Cortex of kidney (tissue), 1 donor: ENCODE data around the gene LILRA6.
"Not testable (repeated sequence)": the region's sequence is repeated elsewhere in the genome, so short reads cannot be mapped to it uniquely, and the experiment has no call there.

Experiments
- DNase-seq: peaks from one replicate; lab custom pipeline; 2025; lab: John Stamatoyannopoulos, UW

The LILRA6 gene

DNA sequence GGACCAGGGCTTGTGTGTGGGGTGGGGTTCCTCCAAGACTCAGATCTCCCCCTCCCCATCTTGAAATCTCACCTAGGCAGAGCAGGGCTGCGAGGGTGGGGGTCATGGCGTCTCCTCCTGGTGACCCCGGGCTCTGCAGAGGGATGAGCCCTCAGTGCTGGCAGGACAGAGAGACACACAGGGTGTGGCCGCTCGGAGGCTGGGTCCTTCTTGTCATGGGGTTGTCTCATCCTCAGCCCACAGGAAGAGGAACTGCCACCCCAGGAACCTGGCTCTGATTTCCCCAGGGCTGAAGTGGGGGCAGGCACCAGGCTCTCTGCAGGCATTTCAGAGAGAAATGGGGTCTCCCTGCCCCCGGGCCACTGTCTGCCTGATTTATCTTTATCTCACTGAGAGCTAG, at the start of gene LILRA6:
LILRA6 (minus strand) TSS at position 145 of the 400 bp plus-strand sequence.
- not testable (repeated sequence) for DNase-seq

DNA sequence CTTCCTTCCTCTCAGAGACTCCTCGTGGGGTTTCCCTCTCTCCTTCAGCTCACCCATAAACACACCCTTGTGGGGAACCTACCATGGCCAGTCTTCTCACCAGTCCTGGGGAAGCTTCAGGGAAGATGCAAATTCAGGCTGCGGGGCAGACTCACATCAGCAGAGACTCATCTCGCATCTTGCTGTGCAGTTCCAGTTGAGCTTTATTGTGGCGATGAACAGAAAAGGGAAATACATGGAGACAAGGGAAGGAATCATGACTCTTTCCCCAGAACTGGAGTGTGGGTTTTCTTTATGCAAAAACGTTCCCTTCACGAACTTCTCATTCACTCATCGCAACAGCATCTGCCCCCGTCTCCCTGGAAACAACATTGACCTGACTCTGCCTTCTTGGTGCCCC, 46.6 kb upstream of the LILRA6 start:
- not testable (repeated sequence) for DNase-seq

DNA sequence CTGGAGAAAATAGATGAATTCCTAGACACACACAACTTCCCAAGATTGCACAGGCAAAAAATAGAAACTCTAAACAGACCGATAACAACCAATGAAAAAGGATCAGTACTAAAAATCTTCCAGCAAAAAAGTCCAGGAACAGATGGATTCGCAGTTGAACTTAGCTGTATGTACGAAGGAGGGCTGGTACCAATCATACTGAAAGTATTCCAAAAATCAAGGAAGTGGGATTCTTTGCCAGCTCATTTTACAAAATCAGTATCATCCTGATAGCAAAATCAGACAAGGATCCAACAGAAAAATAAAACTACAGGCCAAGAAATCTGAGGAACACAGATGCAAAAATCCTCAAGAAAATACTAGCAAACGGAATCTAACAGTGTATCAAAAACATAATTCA, 44.9 kb upstream of the LILRA6 start:
- DNase-seq: no peak

DNA sequence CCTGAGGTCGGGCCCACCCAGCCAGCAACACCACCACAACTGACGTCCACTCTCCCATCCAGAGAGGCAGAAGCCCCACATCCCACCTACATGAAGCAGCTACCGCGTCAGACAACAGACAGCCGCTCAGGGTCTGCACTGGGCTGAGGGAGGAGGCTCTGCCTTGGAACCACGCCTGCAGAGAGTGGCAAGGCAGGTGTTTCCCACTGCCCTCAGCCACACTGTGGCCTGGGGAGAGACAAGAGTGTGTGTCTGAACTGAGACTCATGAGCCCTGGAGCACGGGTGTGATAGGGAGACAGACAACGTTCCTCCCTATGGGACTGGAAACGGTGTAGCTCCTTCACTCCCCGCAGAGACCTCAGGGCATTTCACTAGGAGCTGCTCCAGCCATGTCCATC, 43.7 kb upstream of the LILRA6 start:
- DNase-seq: not testable (repeated sequence)

DNA sequence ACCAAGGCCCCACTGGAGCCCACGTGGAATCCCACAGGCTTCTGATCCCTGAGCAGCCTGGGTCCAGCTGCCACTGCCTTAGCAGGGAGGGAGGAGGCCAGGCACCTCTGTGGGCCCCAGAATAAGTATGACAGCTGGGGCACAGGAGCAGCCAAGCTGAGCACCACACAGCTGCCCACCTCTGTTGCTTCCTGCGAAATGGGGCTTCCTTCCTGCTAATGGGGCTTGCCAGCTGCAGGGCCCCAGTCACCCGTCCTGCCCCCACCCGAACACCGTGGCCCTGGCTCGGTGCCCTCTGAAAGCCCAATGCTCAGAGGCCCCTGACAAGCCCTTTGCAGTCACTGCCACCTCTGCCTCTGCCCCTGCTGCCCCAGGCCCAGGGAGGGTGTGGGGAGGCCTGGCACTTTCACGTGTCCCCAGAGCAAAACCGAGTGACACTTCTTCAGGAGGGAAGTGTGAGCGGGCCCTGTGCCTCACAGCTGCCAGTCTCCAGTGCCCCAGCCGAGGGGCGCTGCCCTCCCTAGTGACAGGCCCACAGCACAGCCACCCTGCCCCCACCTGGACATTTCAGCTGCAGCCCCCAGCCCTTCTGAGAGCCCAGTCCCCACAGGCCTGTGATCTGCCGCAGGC, 43.0 kb upstream of the LILRA6 start:
- not testable (repeated sequence) for DNase-seq

DNA sequence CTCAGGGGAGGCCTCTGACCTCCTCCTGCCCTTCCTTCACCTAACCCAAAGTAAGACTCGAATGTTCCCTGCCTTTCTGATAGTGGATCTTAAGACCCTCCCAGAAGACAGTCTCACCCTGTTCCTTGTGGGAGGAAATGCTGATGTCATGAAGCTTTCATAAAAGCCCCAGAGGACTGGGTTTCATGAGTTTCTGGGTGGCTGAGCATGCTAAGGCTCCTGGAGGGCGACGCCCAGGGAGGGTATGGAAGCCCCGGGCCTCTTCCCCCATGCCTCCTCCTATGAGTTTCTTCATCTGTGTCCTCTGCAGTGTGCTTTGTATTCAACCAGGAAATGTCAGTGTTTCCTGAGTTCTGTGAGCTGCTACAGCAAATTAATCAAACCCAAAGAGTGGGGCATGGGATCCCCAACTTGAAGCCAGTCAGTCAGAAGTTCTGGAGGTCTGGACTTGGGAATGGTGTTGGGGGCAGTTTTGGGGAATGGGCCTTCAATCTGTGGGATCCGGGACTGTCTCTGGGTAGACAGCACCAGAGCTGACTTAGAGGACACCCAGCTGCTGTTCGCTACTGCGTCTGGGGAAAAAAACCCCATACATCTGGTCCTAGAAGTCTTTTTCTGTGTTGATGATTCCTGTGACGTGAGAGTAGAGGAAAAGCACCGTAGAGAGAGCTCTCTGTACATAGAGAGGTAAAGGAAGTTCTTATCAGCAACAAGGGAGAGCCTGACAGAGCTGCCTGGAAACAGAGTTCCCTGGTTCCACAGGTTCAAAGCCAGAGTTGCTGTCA, 40.3 kb upstream of the LILRA6 start:
- DNase-seq: no peak

DNA sequence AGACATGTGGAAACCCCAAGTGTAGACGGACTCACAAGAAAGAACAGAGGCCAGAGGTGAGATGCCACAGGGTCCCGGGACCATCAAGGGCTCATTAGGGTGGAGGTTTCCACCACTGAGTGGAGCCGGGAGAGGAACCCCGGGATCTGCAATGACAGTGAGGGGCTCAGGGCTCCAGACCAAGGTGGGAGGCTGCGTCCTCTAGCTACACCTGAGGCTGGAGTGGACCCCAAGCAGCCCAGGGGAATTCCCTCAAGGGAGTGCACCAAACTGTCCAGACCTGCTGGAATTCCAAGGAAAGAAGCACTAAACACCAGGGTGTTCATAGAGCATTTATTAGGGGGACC, 39.1 kb upstream of the LILRA6 start:
- DNase-seq: not testable (repeated sequence)

DNA sequence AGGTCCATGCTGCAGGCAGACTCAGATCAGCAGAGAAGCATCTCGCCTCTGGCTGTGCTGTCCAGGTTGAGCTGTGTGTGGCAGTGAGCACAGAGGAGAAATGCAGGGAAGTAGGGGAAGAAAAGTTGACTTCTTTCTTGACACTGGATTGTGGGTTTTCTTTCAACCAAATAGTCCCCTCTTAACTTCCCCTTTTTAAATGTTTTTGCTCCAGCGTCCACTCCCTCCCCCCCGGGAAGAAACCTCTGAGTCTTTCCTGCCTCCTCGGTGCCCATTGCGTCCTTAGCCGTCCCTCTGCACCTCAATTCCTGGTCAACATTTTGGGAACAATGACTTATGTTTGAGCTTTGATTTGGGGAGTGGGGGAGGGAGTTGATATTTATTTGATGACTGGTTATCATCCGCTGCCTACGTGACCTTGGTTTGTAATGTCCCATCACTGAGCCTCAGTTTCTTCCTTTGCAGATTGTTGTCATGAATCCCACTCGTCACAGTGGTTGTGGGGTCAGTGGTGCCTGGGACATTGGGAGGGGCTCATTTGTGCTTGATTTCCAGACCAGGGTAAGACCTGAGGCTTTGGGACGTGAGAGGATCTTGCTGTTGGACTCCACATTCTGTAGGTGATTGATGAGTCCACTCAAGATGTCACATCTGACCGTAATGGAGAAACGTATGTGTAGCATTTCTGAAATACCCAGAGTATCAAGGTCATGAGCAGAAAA, 38.6 kb upstream of the LILRA6 start, which contains the start of gene LILRB2:
LILRB2 (minus strand) TSS at position 104 of the 722 bp plus-strand sequence. CDS start 614 bp downstream, outside the sequence.
- no peak for DNase-seq

DNA sequence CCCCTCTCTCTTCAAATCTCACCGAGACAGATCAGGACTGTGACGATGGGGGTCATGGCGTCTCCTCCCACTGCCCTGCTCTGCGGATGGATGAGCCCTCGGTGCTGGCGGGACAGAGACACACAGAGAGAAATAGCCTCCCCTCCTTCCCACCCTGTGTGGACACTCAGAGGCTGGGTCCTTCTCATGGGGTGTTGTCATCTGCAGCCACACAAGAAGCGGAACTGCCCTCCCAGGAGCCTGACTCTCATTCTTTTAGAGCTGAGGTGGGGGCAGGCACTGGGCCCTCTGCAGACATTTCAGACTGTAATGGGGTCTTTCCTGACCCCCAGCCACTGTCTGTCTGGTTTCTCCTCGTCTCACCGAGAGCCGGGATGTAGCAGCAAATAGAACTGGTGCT, 37.9 kb upstream of the LILRA6 start:
- not testable (repeated sequence) for DNase-seq

DNA sequence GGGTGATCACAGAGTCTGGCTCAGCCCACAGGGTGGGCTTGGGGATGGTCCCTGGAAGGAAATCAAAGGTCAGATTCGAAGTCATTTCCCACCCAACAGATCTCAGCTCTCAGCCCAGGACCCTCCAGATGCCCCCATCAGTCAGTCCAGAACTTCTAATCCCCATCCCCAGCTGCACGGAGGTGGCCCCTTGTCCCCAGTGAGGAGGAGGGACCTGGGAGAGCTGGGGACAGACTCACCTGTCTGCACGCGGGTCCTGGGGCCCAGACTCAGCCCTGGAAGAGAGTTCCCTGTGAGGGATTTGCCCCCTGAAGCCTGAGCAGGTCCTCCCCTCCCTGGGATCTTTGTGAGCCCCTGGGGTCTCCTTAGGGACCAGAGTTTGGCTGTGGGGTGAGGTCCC, 37.4 kb upstream of the LILRA6 start:
- not testable (repeated sequence) for DNase-seq

DNA sequence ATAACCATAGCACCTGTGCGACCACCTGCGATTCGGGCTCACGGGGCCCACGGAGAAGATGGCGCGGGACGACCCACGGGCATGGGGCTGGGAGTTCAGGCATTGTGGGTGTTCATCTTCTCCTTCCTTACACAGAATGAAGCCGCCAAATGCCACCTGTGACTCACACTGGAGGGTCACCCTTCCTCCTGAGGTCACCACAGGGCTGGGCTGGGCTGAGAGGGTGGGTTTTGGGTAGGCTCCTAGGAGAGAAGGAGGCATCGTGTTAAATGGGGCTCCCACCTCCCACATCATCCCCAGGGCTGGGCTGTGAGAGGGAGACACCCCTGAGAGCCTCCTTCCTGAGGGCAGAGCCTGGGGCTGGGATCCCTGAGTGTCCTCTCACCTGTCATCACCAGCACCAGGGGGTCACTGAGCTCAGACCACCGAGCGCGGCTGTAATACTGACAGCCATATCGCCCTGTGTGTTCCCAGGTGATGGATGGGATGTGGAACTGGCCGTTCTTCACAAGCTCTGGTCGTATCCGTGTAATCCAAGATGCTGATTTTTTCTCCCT, 36.9 kb upstream of the LILRA6 start:
- no peak for DNase-seq

DNA sequence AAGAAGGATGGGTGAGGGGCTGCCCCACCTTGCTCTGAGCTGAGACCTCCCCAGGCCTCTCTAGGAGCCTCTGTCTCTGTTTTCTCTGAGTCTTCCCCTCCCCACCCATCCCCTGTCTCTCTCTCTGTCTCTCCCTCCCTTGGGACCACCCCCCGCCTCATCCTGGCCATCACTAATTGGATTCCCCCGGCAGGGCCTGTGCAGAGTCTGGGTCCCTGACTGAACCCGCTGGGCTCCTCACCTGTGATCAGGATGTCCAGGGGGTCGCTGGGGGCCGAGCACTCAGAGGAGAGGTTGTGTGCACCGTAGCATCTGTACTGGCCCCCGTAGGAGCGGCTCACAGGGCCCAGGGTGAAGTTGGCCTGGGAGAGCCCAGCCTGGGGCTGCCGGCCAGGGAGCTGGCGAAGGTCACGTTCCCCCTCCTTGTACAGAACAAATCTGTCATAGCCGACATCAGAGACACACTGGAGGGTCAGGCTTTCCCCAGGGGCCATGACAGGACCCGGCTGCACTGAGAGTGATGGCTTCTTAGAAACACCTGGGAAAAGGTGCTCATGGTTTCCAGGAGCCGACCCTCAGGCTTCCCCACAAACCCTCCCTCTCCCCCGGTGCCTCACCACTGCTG, 36.1 kb upstream of the LILRA6 start:
- DNase-seq: not testable (repeated sequence)

DNA sequence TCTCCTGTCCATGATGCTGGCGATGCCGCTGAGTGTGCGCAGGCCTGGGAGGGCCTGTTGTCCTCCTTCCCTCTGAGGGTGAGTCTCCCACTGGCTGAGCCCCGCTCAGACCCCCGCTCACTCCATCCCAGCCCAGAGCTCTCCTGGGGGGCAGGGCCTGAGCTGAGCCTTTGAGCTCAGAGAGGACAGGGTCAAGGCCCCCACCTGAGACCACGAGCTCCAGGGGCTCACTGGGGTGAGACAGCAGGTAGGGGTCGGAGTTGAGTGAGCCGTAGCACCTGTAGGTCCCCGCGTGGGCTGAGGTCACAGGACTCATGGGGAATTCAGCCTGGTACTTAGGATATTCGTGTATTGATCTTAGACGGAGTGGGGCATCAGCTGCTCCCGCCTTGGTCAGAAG, 35.5 kb upstream of the LILRA6 start:
- DNase-seq: not testable (repeated sequence)

DNA sequence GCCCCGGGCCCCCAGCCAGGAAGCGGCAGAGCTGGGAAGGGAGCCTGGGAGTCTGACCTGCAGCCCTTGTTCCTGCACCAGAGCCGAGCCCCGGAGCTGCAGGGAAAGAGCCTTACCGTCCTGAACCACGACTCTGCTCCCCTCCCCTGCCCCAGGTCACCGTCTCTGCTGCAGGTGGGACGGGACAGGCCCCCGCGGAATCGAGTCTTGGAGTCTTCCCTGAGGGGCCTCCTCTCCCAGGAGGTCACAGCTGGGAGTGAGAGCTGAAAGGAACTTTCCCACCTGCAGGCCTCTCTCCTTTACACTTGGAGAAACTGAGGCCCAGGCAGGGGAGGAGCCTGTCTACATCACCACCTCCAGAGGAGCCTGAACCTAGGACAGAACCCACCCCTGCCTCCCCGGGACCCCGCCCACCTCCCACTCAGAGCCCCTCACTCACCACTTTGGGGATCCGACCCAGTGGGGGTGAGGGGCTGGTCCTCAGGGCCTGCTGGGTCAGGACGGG, 34.6 kb upstream of the LILRA6 start:
- DNase-seq: not testable (repeated sequence)

DNA sequence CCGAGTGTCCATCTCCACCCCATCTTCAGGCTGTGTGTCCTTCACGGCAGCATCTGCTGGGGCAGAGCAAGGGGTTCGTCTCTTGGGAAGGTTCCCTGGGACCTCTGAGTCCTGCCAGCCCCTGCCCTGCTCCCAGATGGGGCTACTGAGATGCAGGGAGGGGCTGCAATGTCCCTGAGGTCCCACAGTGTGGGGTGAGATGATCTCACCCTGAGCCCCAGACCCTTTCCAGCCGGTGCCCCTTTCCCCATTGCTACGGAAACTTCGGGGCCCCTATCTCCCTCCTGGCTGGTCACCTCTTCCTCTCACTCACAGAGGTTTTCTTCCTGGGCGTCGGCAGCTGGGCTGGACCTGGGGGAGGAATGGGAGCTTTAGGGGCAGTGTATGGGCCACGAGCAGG, 33.4 kb upstream of the LILRA6 start:
- no peak for DNase-seq

DNA sequence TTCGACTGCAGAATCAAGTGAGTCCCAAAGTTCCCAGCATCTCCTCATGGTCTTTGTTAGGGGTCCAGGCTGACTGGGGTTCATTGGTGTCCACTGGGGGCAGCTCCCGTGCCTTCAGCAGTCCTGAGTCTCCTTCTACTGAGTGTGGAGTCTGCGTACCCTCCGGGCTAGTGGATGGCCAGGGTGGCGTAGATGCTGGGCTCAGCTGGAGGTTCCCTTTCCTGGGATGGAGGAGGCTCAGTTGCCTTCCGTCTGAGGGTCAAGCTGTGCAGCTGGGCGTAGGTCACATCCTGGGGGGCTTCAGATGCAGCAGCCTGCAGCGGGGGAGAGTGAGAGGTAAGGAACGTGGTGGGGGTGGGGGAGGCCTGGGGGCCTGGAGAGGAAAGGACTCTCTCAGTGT, 31.9 kb upstream of the LILRA6 start:
- DNase-seq: not testable (repeated sequence)

DNA sequence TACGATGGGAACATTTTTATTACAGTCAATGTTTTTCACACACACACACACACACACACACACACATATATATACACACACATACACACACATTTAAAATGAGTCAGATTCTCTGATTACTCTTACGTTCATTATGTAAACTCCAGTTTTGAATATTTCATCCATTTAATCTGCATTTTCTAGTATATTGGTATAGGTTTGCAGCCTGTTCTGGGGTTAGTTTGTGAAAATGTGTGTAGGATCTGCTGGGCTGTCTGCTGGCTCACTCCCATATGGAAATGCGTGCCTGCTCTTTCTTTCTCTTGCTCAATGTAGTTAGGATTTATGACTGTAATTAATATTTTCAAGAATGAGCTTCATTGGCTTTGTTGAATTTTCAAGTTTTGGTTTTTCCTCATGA, 31.2 kb upstream of the LILRA6 start:
- no peak for DNase-seq

DNA sequence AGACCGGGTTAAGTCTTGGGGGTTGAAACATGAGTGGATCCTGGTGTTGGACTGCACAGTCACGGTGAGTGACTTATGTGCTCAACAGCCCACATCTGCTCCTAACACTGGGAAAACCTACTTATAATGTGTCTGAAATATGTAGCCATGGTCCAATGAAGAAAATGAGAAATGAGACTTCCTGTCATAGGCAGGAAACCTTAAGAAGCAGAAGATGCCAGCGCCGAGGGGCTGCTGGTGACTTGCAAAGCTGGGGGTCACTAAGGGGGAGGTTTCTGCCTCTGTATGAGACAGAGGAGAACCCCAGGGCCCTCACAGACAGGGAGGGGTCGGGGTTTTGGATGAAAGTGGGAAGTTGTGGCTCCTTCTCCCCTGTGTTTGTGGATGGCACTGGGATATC, 29.6 kb upstream of the LILRA6 start:
- DNase-seq: not testable (repeated sequence)

DNA sequence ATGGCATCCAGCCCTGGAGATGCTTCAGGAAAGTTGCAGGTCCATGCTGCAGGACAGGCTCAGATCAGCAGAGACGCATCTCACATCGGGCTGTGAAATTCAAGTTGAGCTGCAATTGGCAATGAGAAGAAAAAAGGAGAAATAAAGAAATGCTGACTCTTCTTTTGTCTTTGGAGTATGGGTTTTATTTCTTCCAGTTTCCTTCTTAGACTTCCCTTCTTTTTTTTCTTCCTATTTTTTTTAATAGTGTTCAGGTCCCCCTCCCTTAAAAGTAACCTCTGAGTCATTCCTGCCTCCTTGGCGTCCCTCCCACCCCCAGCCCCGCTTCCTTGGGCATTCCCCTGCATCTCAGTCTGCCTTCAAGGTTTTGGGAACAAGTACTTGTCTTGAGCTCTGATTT, 29.0 kb upstream of the LILRA6 start:
- not testable (repeated sequence) for DNase-seq

DNA sequence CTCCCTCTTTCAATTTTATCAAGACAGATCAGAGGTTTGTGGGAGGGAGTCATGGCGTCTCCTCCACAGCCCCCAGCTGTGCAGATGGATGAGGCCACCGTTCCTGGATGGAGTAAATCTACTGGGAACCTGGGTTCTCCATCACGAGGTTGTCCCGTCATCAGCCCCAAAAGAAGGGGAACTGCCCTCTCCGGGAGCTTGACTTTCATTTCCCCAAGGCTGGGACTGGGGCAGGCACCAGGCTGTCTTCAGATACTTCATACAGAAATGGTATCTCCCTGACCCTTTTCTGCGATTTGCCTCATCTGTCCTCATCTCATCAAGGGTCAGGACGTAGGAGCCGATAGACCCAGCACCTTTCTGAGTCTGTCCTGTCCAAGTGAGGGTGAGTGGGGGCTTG, 28.5 kb upstream of the LILRA6 start:
- DNase-seq: no peak

DNA sequence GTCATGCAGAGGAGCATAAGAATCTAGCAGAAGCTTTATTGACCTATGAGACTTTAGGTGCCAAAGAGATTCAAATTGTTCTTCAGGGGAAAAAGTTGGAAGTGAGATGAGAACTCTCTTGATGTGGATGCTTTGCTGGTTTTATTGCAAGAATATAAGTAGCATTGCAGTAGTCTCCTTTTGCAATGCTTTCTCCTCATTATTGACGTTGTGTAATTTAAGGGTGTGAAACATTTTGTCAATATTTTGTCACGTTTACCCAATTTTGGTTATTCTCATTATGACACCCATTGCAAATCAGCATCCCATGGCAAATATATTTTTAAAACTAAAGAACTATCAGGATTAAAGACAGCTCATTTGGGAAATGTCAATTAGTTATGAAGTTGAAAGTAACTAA, 26.3 kb upstream of the LILRA6 start:
- no peak for DNase-seq

DNA sequence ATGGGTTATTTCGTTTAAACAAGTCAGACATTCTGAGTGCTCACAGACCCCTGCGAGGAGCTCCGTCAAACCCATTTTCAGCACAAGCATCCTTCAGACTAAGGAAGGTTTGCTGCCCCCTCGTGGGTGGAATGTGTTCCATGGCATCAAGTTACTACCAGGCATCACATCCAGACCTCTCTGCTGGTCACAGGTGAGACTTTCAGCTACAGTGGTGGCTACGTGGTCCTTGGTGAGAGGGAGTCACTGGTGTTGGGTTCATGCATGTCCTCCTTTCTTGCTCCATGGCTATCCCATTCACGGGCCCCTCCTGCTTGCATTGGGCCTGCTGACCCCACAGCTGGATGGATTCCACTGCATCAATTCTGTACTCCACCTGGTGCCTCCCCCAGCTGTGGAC, 23.5 kb upstream of the LILRA6 start:
- no peak for DNase-seq
